Measurements from ENCODE around the gene CDK11B.
"Not testable (repeated sequence)": the region's sequence is repeated elsewhere in the genome, so short reads cannot be mapped to it uniquely, and the experiment has no call there.

CDK11B gene

GRCh38 chr1:1639368-1639767 is 19.4 kb downstream of the CDK11B start:
- DNase-seq (ENCODE audit: low read depth); H3K4me3 ChIP-seq (ENCODE audit: low read length): not testable (repeated sequence)

GRCh38 chr1:1638528-1638927 is 20.3 kb downstream of the CDK11B start:
- DNase-seq (ENCODE audit: low read depth); H3K4me3 ChIP-seq (ENCODE audit: low read length): not testable (repeated sequence)

DNA sequence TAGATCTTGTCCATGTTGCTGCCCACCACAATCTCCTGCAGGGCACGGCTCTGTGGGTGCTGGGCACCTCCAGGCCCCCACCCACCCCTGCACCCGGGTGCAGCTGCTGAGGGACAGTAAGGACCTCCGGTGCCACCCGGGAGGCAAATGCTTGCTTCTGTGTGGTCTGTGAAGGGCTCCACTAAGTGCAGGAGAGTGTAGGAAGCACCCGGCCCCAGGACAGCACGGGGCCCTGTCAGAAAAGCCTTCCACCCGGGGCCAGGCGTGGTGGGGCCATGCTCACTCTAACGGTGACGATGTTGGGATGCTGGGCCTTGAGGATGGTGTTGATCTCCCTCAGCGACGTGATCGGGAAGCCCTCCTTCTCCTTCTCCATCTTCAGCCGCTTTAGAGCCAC is 21.3 kb downstream of the CDK11B start:
- not testable (repeated sequence) for H3K4me3 ChIP-seq (ENCODE audit: low read length); DNase-seq (ENCODE audit: low read depth)

DNA sequence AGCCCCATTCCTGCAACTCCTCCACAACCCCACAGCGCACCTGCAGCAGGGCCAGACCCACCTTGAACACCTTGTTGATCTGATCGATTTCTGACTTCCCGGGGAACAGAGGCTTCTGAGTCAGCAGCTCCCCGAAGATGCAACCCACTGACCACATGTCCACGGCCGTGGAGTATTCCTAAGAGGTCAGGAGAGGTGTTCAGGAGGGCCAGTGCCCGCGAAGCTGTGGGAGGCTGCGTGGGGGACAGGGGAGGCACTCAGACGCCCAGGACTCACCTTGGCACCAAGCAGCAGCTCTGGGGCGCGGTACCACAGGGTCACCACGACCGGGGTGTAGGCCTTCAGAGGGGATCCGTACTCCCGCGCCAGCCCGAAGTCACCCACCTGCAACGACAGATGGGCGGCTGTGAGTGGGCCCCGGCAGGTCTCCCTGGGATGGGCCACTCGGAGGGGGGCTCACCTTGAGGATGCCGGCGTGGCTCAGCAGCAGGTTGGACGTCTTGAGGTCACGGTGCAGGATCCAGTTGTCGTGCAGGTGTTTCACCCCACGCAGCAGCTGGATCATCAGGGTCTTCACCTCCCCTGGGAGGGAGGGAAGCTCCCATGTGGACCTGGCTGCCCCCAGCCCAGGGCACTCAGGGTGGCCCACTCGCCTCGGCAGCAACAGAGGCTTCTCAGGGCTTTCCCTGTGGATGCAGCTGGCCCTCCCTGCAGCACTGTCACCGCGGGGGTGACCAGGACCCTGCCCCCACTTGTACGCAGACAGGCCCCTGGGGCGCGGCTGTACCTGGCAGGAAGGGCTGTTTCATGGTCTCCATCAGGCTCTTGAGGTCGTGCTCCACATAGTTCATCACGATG is 22.0 kb downstream of the CDK11B start:
- not testable (repeated sequence) for DNase-seq (ENCODE audit: low read depth); H3K4me3 ChIP-seq (ENCODE audit: low read length)

- not testable (repeated sequence) for DNase-seq (ENCODE audit: low read depth); H3K4me3 ChIP-seq (ENCODE audit: low read length)
These were observed 24.2 kb downstream of the CDK11B start for GRCh38 chr1:1634613-1635012.

- H3K4me3 ChIP-seq (ENCODE audit: low read length); DNase-seq (ENCODE audit: low read depth): not testable (repeated sequence)
These were observed 25.4 kb downstream of the CDK11B start for GRCh38 chr1:1633409-1633808.

DNA sequence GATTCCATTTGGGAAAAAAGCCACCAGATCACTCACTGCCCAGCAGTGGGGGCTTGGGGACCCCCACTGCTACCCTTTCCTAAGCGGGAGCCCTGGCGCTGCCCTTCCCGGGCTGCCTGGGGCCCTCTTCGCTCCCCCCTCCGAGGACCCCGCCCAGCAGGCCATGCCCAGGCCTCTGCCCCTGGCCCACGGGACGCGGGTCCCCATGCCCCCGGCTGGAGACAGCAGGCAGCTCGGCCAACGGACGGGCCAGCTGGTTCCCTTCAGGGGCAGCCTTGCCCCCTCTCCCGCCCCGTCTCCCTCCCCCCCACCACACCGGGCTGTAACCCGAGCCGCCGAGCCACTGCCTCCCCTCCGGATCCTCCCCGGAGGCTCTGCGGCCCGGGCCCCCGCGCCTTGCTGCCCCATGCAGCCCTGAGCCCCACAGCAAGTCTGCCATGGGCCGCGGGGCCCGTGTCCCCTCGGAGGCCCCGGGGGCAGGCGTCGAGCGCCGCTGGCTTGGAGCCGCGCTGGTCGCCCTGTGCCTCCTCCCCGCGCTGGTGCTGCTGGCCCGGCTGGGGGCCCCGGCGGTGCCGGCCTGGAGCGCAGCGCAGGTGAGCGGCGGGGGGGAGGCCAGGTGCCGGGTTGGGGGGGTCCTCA is 26.9 kb downstream of the CDK11B start, which contains the start of gene MMP23B:
TSS of gene MMP23B (plus strand) at position 392 of the 639 bp plus-strand sequence. CDS start at position 438, 46 bp downstream.
- DNase-seq (ENCODE audit: low read depth) = no peak
- H3K4me3 ChIP-seq (ENCODE audit: low read length) = no peak within 1 kb of the TSS
- no peak for TF ChIP-seq CTCF (conservative IDR thresholded peaks at IDR 0.05; ENCODE audit: low read depth, low read length)

- H3K4me3 ChIP-seq (ENCODE audit: low read length) = no peak overlapping the region
- DNase-seq (ENCODE audit: low read depth) = no peak
These were observed 27.6 kb downstream of the CDK11B start for GRCh38 chr1:1630965-1631781.

DNA sequence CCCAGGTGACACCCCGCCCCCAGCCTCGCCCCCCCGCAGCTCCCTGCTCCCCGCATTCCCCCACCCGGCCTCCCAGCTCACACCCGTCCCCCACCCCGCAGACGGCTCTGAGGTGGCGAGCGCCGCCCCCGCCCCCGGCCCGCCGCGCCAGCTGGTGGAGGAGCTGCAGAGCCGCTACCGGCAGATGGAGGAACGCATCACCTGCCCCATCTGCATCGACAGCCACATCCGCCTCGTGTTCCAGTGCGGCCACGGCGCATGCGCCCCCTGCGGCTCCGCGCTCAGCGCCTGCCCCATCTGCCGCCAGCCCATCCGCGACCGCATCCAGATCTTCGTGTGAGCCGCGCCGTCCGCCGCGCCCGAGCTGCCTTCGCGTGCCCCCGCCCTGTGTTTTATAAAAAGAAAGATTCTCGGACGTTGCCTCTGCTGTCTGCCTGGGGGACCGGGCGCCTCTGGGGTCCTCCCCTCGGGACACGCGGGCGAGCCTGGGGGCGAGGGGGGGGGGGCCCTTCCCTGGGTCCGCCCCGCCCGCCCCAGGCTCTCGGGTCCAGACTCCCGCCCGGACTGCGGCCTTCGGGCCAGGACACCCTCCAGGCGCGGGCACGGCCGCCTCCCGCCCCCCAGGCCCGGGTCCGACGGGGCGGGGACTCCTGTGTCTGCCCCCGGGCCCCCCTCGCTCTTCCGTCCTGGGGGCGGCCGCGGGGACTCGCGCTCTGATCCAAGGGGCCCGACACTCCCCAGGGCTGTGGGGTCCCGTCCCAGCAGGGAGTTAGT is 28.4 kb downstream of the CDK11B start:
- H3K4me3 ChIP-seq (ENCODE audit: low read length) = no peak overlapping the region
- no peak for DNase-seq (ENCODE audit: low read depth)
- TF ChIP-seq CTCF (conservative IDR thresholded peaks at IDR 0.05; ENCODE audit: low read depth, low read length) = no peak

More at GRCh38 chr1:1630965-1631781, 27.6 kb downstream of the CDK11B start:
- no peak for TF ChIP-seq CTCF (conservative IDR thresholded peaks at IDR 0.05; ENCODE audit: low read depth, low read length)

All from retinal pigment epithelial cell (primary cell).